Heart right ventricle (tissue), 16 donors: Measurements from ENCODE around the gene MBD3. TPM values are rescaled to one million over a fixed set of nuclear protein-coding genes. Genes with fewer than 3 reads are reported as not detected.

Experiments
- ATAC-seq, 8 donors: fragments of 200-7000 bp; cut with Tn5 transposase; one replicate each; pipeline ENCODE4 v1.9.1; 2020; ENCODE audit warnings: mild to moderate bottlenecking in 8 of 8, moderate library complexity in 8 of 8, moderate number of reproducible peaks in 1 of 8
- DNase-seq, 2 donors: peaks; one replicate each; pipeline ENCODE4 v3.0.0-alpha.2; 2020
- H3K27ac ChIP-seq, 10 donors: fragments of 200-600 bp; sonication (generic) in 2 of 10; one replicate each; pipeline versions ENCODE4 v1.5.0 to v1.8.0; 2020 to 2022; ENCODE audit warnings: mild to moderate bottlenecking in 3 of 10
- H3K27me3 ChIP-seq, 7 donors: fragments of 200-600 bp; one replicate each; pipeline ENCODE4 v1.8.0; 2021 to 2022; ENCODE audit warnings: mild to moderate bottlenecking in 2 of 7
- H3K36me3 ChIP-seq, 9 donors: fragments of 200-600 bp; sonication (generic) in 1 of 9; one replicate each; pipeline versions ENCODE4 v1.5.0 to v1.8.0; 2020 to 2022; ENCODE audit warnings: mild to moderate bottlenecking in 2 of 9
- H3K4me1 ChIP-seq, 9 donors: fragments of 200-600 bp; sonication (generic) in 1 of 9; one replicate each; pipeline versions ENCODE4 v1.5.0 to v1.8.0; 2020 to 2022; ENCODE audit warnings: mild to moderate bottlenecking in 4 of 9
- H3K4me3 ChIP-seq, 10 donors: fragments of 200-600 bp; sonication (generic) in 2 of 10; one replicate each; pipeline versions ENCODE4 v1.5.0 to v1.8.0; 2020 to 2022; ENCODE audit warnings: mild to moderate bottlenecking in 7 of 10, moderate library complexity in 2 of 10
- H3K9me3 ChIP-seq, 11 donors: fragments of 200-600 bp in 10 of 11; sonication (generic) in 2 of 11; one replicate each; pipeline versions ENCODE4 v1.5.0 to v1.8.0; 2013 to 2022; ENCODE audit warnings: mild to moderate bottlenecking in 2 of 11, control low read depth in 1 of 11, moderate library complexity in 1 of 11
- WGBS, 2 donors: extraction: QIAGEN DNeasy Blood & Tissue Kit; methylation state at CpG; one replicate each; pipeline ENCODE4 v1.1.7; 2013; ENCODE audit warnings: inconsistent platforms in 1 of 2; 5-methylcytosine and 5-hydroxymethylcytosine counted together
- intact Hi-C, 10 donors: fragments of 100-400 bp; cut with DNase I; formaldehyde crosslinking; loops; one replicate each; pipeline versions ENCODE4 v1.11.1 to v1.14.2; 2022
- polyA plus RNA-seq, 2 donors: library from polyadenylated mRNA; stranded (reverse); fragments of 200-250 nt; gene quantifications; one replicate each; pipeline ENCODE4 v1.2.3, GENCODE V29; 2013
- total RNA-seq, 10 donors: library from RNA; stranded (reverse); fragmentation: NEBNext Ultra II Directional in 3 of 10; extraction: Animal tissue kit (Norgen Biotek cat#: 25700) in 3 of 10; gene quantifications; one replicate each; pipeline versions ENCODE4 v1.2.1 to v1.2.4, GENCODE V29; 2021 to 2023
- TF ChIP-seq, protein P1 (sequence below), 9 donors: fragments of 200-600 bp; sonication (generic) in 2 of 9; IDR thresholded peaks; one replicate each; pipeline versions ENCODE4 v1.5.0 to v1.8.0; 2021 to 2022; ENCODE audit warnings: antibody characterized with exemption in 9 of 9, mild to moderate bottlenecking in 5 of 9, moderate library complexity in 1 of 9
- donor health status: Arrhythmogenic right ventricular cardiomyopathy.
- donor health status: ischemic (EF 13 %, LVEDD 7.1; RV severe dilation, severe dysfunction).
- donor health status: healthy with polysubstance abuse.
- donor health status: DM: no; HTN: yes; CAD: no.
- donor health status: DM: no; HTN: no; CAD: no.
- donor health status: ischemic (EF 25% LVEDD 6.9; RV normal size, moderate dysfunction).
- donor health status: ischemic (EF 25% LVEDD 5.7; RV mildly dilated, moderate dysfunction).
- donor health status: healthy.
- donor health status: DM: yes; HTN: yes; CAD: no.
- donor health status: Ischemic cardiomyopathy.
- donor health status: ischemic (EF 35%, LVEDD 5.7; RV mildly dilated, moderate dysfunction).
- donor health status: nonischemic (EF 11% LVEDD 7.7; RV severe dilation, severe dysfunction).
- donor health status: DM: yes; HTN: yes; CAD: no.
- donor health status: PGD.
- donor health status: ischemic (EF 29% LVEDD 5.4; RV normal size, mild dysfunction).
- donor health status: nonischemic (EF 23%, LVEDD 6.1; RV moderate dilation, normal function).

The MBD3 gene
- total and polyA plus RNA-seq, 12 donors, result 34.5 to 125 (median 52.4) TPM

DNA sequence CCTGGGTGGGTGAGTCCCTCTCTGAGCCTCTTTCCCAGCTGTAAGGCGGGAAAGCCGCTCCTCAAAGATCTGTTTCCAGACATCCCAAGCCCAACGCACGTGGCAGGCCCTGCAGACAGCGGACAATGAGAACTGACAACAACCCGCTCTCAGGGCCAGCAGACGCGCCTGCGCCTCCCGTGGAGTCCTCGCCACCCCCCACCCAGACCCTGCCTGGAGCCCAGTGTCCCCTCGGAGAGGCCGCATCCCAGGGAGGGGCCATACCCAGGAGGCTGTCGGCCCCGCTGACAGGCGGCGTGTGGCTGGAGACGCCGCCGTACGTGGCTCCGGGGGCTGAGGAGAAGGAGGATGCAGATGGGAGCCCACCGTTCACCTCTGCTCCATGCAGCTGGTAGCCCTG, 28.9 kb upstream of the MBD3 start:
- intact Hi-C loops, result loop anchor here in 1 of 10 donors (5.0 kb wide), 1 partner anchor 146 kb away; no protein-coding TSS in a partner anchor
- Histone ChIP-seq H3K4me3 (no peak overlapping the region), H3K27me3 (no peaks in the 10 kb centered on the region), H3K4me1 (peaks cover 0 to 24% (median 8%) of the 10 kb centered on the region in 9 donors), H3K9me3 (no peaks in the 10 kb centered on the region), H3K27ac (no peak overlapping the region), H3K36me3 (peaks cover 0 to 94% (median 2%) of the 10 kb centered on the region in 9 donors)
- 92 to 93% methylated on average over 23 of the region's 23 CpGs for WGBS, 2 donors
- TF ChIP-seq, protein P1, sequence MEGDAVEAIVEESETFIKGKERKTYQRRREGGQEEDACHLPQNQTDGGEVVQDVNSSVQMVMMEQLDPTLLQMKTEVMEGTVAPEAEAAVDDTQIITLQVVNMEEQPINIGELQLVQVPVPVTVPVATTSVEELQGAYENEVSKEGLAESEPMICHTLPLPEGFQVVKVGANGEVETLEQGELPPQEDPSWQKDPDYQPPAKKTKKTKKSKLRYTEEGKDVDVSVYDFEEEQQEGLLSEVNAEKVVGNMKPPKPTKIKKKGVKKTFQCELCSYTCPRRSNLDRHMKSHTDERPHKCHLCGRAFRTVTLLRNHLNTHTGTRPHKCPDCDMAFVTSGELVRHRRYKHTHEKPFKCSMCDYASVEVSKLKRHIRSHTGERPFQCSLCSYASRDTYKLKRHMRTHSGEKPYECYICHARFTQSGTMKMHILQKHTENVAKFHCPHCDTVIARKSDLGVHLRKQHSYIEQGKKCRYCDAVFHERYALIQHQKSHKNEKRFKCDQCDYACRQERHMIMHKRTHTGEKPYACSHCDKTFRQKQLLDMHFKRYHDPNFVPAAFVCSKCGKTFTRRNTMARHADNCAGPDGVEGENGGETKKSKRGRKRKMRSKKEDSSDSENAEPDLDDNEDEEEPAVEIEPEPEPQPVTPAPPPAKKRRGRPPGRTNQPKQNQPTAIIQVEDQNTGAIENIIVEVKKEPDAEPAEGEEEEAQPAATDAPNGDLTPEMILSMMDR (IDR thresholded peaks at IDR 0.05), result no peak
- ATAC-seq, result no peak
- no peak for DNase-seq

DNA sequence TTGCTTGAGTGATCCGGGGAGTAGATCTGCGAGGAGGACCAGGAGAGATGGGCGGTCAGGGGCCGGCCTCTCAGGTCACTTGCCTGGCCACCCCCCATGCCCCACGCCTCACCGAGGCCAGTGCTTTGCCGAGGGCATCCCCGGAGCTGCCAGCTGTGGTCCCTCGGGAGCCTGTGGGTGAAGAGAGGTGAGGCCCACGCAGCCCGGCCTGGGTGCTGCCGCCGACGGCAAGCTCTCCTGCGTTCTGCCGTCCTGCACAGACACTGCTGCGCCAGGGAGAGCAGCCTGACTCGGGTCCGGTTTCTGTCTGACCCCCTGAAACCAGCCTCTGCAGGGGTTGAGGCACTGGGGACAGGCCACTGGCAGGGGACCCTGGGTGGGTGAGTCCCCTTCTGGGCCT, 28.4 kb upstream of the MBD3 start:
- Histone ChIP-seq H3K27ac (no peak overlapping the region), H3K9me3 (peaks cover 0 to 2% (median 0%) of the 10 kb centered on the region in 11 donors), H3K4me3 (no peak overlapping the region), H3K4me1 (peaks cover 0 to 25% (median 8%) of the 10 kb centered on the region in 9 donors), H3K36me3 (peaks cover 0 to 97% (median 0%) of the 10 kb centered on the region in 9 donors), H3K27me3 (no peaks in the 10 kb centered on the region)
- intact Hi-C loops, result loop anchor here in 1 of 10 donors (5.0 kb wide), 1 partner anchor 146 kb away; no protein-coding TSS in a partner anchor
- TF ChIP-seq, protein P1 (IDR thresholded peaks at IDR 0.05), result no peak
- ATAC-seq (no peak), DNase-seq (no peak)
- 90% methylated on average over 19 of the region's 19 CpGs for WGBS, 2 donors

DNA sequence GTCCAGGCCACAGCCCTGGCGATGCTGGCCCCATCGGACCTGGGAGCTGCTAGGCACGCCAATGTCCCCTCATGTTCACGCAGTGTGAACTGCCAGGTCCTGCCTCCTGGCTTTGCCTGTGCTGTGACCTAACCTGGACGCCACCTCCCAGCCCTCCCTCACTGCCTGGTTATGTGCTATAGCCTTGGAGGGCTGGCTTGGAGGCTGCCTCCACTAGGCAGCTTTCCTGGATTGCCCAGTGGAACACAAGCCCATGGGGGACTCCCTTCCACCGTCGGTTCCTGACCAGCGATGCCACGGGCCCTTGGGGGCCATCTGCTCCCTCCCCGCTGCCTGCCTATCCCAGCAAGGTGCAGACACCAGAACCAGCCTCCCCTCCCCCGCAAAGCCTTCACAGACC, 27.8 kb upstream of the MBD3 start:
- H3K27me3 ChIP-seq, result no peaks in the 10 kb centered on the region
- H3K36me3 ChIP-seq, result peaks cover 0 to 97% (median 0%) of the 10 kb centered on the region in 9 donors
- H3K4me3 ChIP-seq, result no peak overlapping the region
- TF ChIP-seq, protein P1 (IDR thresholded peaks at IDR 0.05), result no peak
- peaks cover 0 to 6% (median 0%) of the 10 kb centered on the region in 11 donors for H3K9me3 ChIP-seq
- DNase-seq, result no peak
- intact Hi-C loops, result loop anchor here in 1 of 10 donors (5.0 kb wide), 1 partner anchor 147 kb away; no protein-coding TSS in a partner anchor
- H3K4me1 ChIP-seq, result peaks cover 0 to 25% (median 8%) of the 10 kb centered on the region in 9 donors
- no peak for ATAC-seq
- WGBS, 2 donors, result 89 to 91% methylated on average over 11 of the region's 11 CpGs
- H3K27ac ChIP-seq, result no peak overlapping the region

DNA sequence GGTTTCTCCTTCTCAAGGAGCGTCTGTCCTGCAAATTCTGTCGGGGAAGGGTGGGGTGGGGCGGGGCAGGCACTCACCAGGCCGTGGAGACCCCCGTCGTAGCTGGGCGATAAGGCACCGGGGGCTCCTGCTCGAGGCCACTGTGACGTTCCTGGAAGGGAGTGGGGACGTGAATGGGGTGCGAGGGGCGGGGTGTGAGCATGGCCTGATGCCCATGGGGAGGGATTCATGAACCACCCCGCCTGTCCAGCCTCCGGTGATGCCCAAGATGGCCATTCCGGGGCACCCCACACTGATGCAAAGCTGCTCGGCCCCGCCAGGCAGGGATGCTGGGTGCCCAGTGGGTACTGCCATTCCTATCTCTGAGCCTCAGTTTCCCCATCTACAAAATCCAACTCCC, 27.0 kb upstream of the MBD3 start:
- intact Hi-C loops, result loop anchor here in 2 of 10 donors (5.0 kb wide), 2 partner anchors 43 to 148 kb away; no protein-coding TSS in a partner anchor
- peaks cover 0 to 25% (median 8%) of the 10 kb centered on the region in 9 donors for H3K4me1 ChIP-seq
- no peak overlapping the region for H3K27ac ChIP-seq
- peaks cover 0 to 97% (median 6%) of the 10 kb centered on the region in 9 donors for H3K36me3 ChIP-seq
- H3K9me3 ChIP-seq, result peaks cover 0 to 6% (median 0%) of the 10 kb centered on the region in 11 donors
- DNase-seq (no peak), ATAC-seq (no peak)
- no peaks in the 10 kb centered on the region for H3K27me3 ChIP-seq
- no peak overlapping the region for H3K4me3 ChIP-seq
- TF ChIP-seq, protein P1 (IDR thresholded peaks at IDR 0.05), result no peak
- WGBS, 2 donors, result 91 to 92% methylated on average over 18 of the region's 18 CpGs
